Heart left ventricle (tissue), 16 donors: Measurements from ENCODE around the gene DDTL. TPM values are rescaled to one million over a fixed set of nuclear protein-coding genes. Genes with fewer than 3 reads are reported as not detected.
A peak's percentile ranks its signal among the peaks of the same experiment; 100 is the strongest.
"Not testable (repeated sequence)": the region's sequence is repeated elsewhere in the genome, so short reads cannot be mapped to it uniquely, and the experiment has no call there.

Source experiments
- ATAC-seq, 4 donors: fragments of 200-7000 bp; cut with Tn5 transposase; one replicate each; pipeline ENCODE4 v1.9.1; 2020 to 2022; ENCODE audit warnings: moderate library complexity in 4 of 4, mild to moderate bottlenecking in 3 of 4, moderate number of reproducible peaks in 1 of 4
- DNase-seq, 5 donors: peaks; one replicate each; pipeline ENCODE4 v3.0.0-alpha.2; 2020
- H3K27ac ChIP-seq, 12 donors: fragments of 200-600 bp; sonication (generic) in 4 of 12; one replicate each; pipeline versions ENCODE4 v1.5.0 to v1.8.0; 2016 to 2022; ENCODE audit warnings: mild to moderate bottlenecking in 2 of 12
- H3K27me3 ChIP-seq, 9 donors: fragments of 200-600 bp; sonication (generic) in 2 of 9; one replicate each; pipeline versions ENCODE4 v1.5.1 to v1.8.0; 2016 to 2022; ENCODE audit warnings: mild to moderate bottlenecking in 3 of 9
- H3K36me3 ChIP-seq, 9 donors: fragments of 200-600 bp; sonication (generic) in 2 of 9; one replicate each; pipeline versions ENCODE4 v1.5.0 to v1.8.0; 2018 to 2022; ENCODE audit warnings: mild to moderate bottlenecking in 2 of 9
- H3K4me1 ChIP-seq, 12 donors: fragments of 200-600 bp; sonication (generic) in 4 of 12; one replicate each; pipeline versions ENCODE4 v1.5.0 to v1.8.0; 2016 to 2022; ENCODE audit warnings: mild to moderate bottlenecking in 3 of 12
- H3K4me3 ChIP-seq, 12 donors: fragments of 200-600 bp; sonication (generic) in 4 of 12; one replicate each; pipeline versions ENCODE4 v1.5.0 to v1.8.0; 2017 to 2022; ENCODE audit warnings: mild to moderate bottlenecking in 9 of 12, moderate library complexity in 4 of 12
- H3K9me3 ChIP-seq, 12 donors: fragments of 200-600 bp; sonication (generic) in 4 of 12; one replicate each; pipeline versions ENCODE4 v1.5.0 to v1.8.0; 2016 to 2022; ENCODE audit warnings: mild to moderate bottlenecking in 1 of 12
- CTCF ChIP-seq, 12 donors: fragments of 200-600 bp; sonication (generic) in 4 of 12; IDR thresholded peaks; one replicate each; pipeline versions ENCODE4 v1.5.0 to v1.8.0; 2018 to 2022; ENCODE audit warnings: antibody characterized with exemption in 12 of 12, mild to moderate bottlenecking in 5 of 12
- POLR2A ChIP-seq, 2 donors: fragments of 450-650 bp; IDR thresholded peaks; one replicate each; pipeline ENCODE4 v1.6.1; 2017; ENCODE audit warnings: antibody characterized with exemption in 2 of 2, mild to moderate bottlenecking in 2 of 2, moderate library complexity in 2 of 2
- WGBS, 4 donors: extraction: QIAGEN DNeasy Blood & Tissue Kit in 2 of 4; methylation state at CpG; one replicate each; pipeline versions ENCODE4 v1.1.5 to v1.1.7; 2013 to 2018; 5-methylcytosine and 5-hydroxymethylcytosine counted together
- intact Hi-C, 10 donors: fragments of 100-400 bp; cut with DNase I; formaldehyde crosslinking; loops; one replicate each; pipeline versions ENCODE4 v1.11.1 to v1.14.2; 2022
- polyA plus RNA-seq, 2 donors: library from polyadenylated mRNA; stranded (reverse); fragments of 200-250 nt; gene quantifications; one replicate each; pipeline ENCODE4 v1.2.3, GENCODE V29; 2013
- total RNA-seq, 9 donors: library from RNA; depleted of rRNA in 2 of 9; stranded (reverse); fragments of >200 nt in 2 of 9; fragmentation: NEBNext Ultra II Directional in 3 of 9; extraction: Animal tissue kit (Norgen Biotek cat#: 25700) in 3 of 9; gene quantifications; one replicate each; pipeline versions ENCODE4 v1.1.0 to v1.2.4, GENCODE V29; 2016 to 2023
- donor health status: ischemic (EF 13 %, LVEDD 7.1; RV severe dilation, severe dysfunction).
- donor health status: healthy with polysubstance abuse.
- donor health status: DM: no; HTN: yes; CAD: no.
- donor health status: DM: no; HTN: no; CAD: no.
- donor health status: ischemic (EF 25% LVEDD 6.9; RV normal size, moderate dysfunction).
- donor health status: ischemic (EF 25% LVEDD 5.7; RV mildly dilated, moderate dysfunction).
- donor health status: healthy.
- donor health status: DM: yes; HTN: yes; CAD: no.
- donor health status: ischemic (EF 35%, LVEDD 5.7; RV mildly dilated, moderate dysfunction).
- donor health status: nonischemic (EF 11% LVEDD 7.7; RV severe dilation, severe dysfunction).
- donor health status: DM: yes; HTN: yes; CAD: no.
- donor health status: PGD.
- donor health status: ischemic (EF 29% LVEDD 5.4; RV normal size, mild dysfunction).
- donor health status: nonischemic (EF 23%, LVEDD 6.1; RV moderate dilation, normal function).

The DDTL gene
- total and polyA plus RNA-seq, 11 donors = 1.1 to 6.7 (median 2.2) TPM; not detected in 4

- no peak for DNase-seq
- WGBS, 4 donors = 75 to 82% (median 79%) methylated on average over 14 of the region's 14 CpGs
- Histone ChIP-seq H3K4me1 (no peaks in the 10 kb centered on the region), H3K9me3 (peaks cover 0 to 25% (median 5%) of the 10 kb centered on the region in 12 donors), H3K27me3 (no peaks in the 10 kb centered on the region), H3K36me3 (peaks cover 0 to 62% (median 17%) of the 10 kb centered on the region in 9 donors), H3K27ac (no peak overlapping the region), H3K4me3 (no peak overlapping the region)
- intact Hi-C loops = loop anchor here in 1 of 10 donors (5.0 kb wide), 1 partner anchor 46 kb away; the partner anchor contains the start of gene DDT
- no peak for ATAC-seq
- no peak for TF ChIP-seq POLR2A (IDR thresholded peaks at IDR 0.05)
- no peak for TF ChIP-seq CTCF (IDR thresholded peaks at IDR 0.05)
Observed at GRCh38 chr22:23926561-23926960, 40.1 kb upstream of the DDTL start.

GRCh38 chr22:23938328-23939016 lies 28.2 kb upstream of the DDTL start:
- Histone ChIP-seq H3K27ac (peak overlapping the region in 1 of 12 donors; percentile 26), H3K27me3 (no peaks in the 10 kb centered on the region), H3K36me3 (no peaks in the 10 kb centered on the region), H3K4me1 (peaks cover 0 to 6% (median 0%) of the 10 kb centered on the region in 12 donors), H3K4me3 (no peak overlapping the region), H3K9me3 (no peaks in the 10 kb centered on the region)
- no peak for DNase-seq
- intact Hi-C loops = loop anchor here in 5 of 10 donors (2.0 to 10.0 kb wide), 4 partner anchors 64 to 74 kb away; partner anchors contain the start of gene GSTT4 (in 2 of the 5)
- ATAC-seq = peak in 1 of 4 donors; percentile 75
- TF ChIP-seq POLR2A (IDR thresholded peaks at IDR 0.05) (no peak), CTCF (IDR thresholded peaks at IDR 0.05) (no peak)
- WGBS, 4 donors = 39 to 63% (median 46%) methylated on average over 5 of the region's 5 CpGs

- intact Hi-C loops = loop anchor here in 5 of 10 donors (2.0 to 10.0 kb wide), 4 partner anchors 63 to 74 kb away; partner anchors contain the start of gene GSTT4 (in 2 of the 5)
- no peak for DNase-seq
- Histone ChIP-seq H3K27me3 (no peaks in the 10 kb centered on the region), H3K27ac (peak overlapping the region in 1 of 12 donors; percentile 26), H3K36me3 (no peaks in the 10 kb centered on the region), H3K9me3 (no peaks in the 10 kb centered on the region), H3K4me1 (peaks cover 0 to 6% (median 0%) of the 10 kb centered on the region in 12 donors), H3K4me3 (no peak overlapping the region)
- TF ChIP-seq CTCF (IDR thresholded peaks at IDR 0.05) (no peak), POLR2A (IDR thresholded peaks at IDR 0.05) (no peak)
- no peak for ATAC-seq
- 60 to 96% (median 79%) methylated on average over 3 of the region's 3 CpGs for WGBS, 4 donors
Observed at GRCh38 chr22:23939017-23939357, 27.7 kb upstream of the DDTL start.

GRCh38 chr22:23940166-23940565 lies 26.5 kb upstream of the DDTL start:
- not testable (repeated sequence) for H3K9me3 ChIP-seq, H3K27me3 ChIP-seq, DNase-seq, H3K4me3 ChIP-seq, ATAC-seq, H3K36me3 ChIP-seq, H3K4me1 ChIP-seq, H3K27ac ChIP-seq
- intact Hi-C loops = loop anchor here in 1 of 10 donors (10.0 kb wide), 1 partner anchor 65 kb away; the partner anchor contains the start of gene GSTT4
- WGBS, 4 donors = 90 to 100% (median 93%) methylated on average over 3 to 5 of the region's 14 CpGs; no CpG with 5 or more reads in 1 of the 4 donors

GRCh38 chr22:23947391-23947790 lies 19.3 kb upstream of the DDTL start:
- not testable (repeated sequence) for H3K36me3 ChIP-seq, H3K4me1 ChIP-seq, DNase-seq, H3K9me3 ChIP-seq, H3K27ac ChIP-seq, H3K27me3 ChIP-seq, H3K4me3 ChIP-seq, ATAC-seq
- intact Hi-C loops = loop anchor here in 1 of 10 donors (10.0 kb wide), 1 partner anchor 57 kb away; the partner anchor contains the start of gene GSTT4
- 43 to 59% (median 53%) methylated on average over 3 of the region's 3 CpGs; no CpG with 5 or more reads in 1 of the 4 donors for WGBS, 4 donors

- not testable (repeated sequence) for H3K27ac ChIP-seq, H3K36me3 ChIP-seq, H3K4me1 ChIP-seq, H3K9me3 ChIP-seq, H3K27me3 ChIP-seq, DNase-seq, H3K4me3 ChIP-seq, ATAC-seq
- 75 to 82% (median 81%) methylated on average over 12 to 18 of the region's 18 CpGs for WGBS, 4 donors
- intact Hi-C loops = loop anchor here in 5 of 10 donors (5.0 to 10.0 kb wide), 6 partner anchors 55 to 405 kb away; partner anchors contain the start of genes GSTT4 (in 2 of the 5) and SUSD2 (in 1 of the 5)
Observed at GRCh38 chr22:23949764-23950163, 16.9 kb upstream of the DDTL start.

- not testable (repeated sequence) for H3K36me3 ChIP-seq, H3K4me1 ChIP-seq, H3K27ac ChIP-seq, ATAC-seq, H3K4me3 ChIP-seq, H3K27me3 ChIP-seq, H3K9me3 ChIP-seq, DNase-seq
- intact Hi-C loops = loop anchor here in 4 of 10 donors (5.0 to 10.0 kb wide), 5 partner anchors 56 to 407 kb away; partner anchors contain the start of genes GSTT4 (in 1 of the 4) and SUSD2 (in 1 of the 4)
- WGBS, 4 donors = 83 to 100% (median 97%) methylated on average over 1 to 2 of the region's 2 CpGs
Observed at GRCh38 chr22:23951383-23951782, 15.3 kb upstream of the DDTL start.
